PC-9 (cell line): ENCODE results near the gene CHML.

ENCODE experiments used
- EZH2 ChIP-seq: fragments of 200-600 bp; sonication (generic); IDR thresholded peaks from 2 replicates; pipeline ENCODE4 v1.8.0; 2017; ENCODE audit warnings: antibody characterized with exemption, low read depth
- TF ChIP-seq, protein P1 (sequence below): fragments of 200-600 bp; sonication (generic); conservative IDR thresholded peaks from 2 replicates; pipeline ENCODE4 v1.6.1; 2017; ENCODE audit warnings: mixed run types, antibody characterized with exemption, mild to moderate bottlenecking, moderate library complexity

DNA sequence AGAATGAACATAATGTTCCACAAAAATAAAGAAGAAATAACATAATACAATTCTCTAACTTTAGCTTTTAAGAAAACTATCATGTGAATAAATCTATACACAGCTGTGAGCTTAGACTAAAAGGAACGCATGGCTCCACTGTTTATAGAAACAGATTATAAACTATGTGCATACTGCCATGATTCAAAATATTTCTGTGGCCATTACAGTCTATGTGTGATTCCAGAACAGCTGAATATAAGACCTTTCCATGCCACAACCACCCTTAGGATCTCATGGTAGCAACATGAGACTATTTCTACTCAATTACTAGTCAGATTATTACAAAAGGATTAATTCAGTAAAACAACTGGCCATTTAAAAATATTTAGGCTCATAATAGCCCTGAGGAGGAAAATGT is 3.9 kb downstream of the CHML start:
- TF ChIP-seq, protein P1, sequence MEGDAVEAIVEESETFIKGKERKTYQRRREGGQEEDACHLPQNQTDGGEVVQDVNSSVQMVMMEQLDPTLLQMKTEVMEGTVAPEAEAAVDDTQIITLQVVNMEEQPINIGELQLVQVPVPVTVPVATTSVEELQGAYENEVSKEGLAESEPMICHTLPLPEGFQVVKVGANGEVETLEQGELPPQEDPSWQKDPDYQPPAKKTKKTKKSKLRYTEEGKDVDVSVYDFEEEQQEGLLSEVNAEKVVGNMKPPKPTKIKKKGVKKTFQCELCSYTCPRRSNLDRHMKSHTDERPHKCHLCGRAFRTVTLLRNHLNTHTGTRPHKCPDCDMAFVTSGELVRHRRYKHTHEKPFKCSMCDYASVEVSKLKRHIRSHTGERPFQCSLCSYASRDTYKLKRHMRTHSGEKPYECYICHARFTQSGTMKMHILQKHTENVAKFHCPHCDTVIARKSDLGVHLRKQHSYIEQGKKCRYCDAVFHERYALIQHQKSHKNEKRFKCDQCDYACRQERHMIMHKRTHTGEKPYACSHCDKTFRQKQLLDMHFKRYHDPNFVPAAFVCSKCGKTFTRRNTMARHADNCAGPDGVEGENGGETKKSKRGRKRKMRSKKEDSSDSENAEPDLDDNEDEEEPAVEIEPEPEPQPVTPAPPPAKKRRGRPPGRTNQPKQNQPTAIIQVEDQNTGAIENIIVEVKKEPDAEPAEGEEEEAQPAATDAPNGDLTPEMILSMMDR, result no peak
- no peak for TF ChIP-seq EZH2
